Neural progenitor cell (in vitro differentiated cells): Measurements from ENCODE around the gene NBEAL1.
"Not testable (repeated sequence)": the region's sequence is repeated elsewhere in the genome, so short reads cannot be mapped to it uniquely, and the experiment has no call there.

Experiments used
- CTCF ChIP-seq: fragments of 200-600 bp; sonication (generic); IDR thresholded peaks from 2 replicates; pipeline ENCODE4 v1.5.1; 2017; ENCODE audit warnings: antibody characterized with exemption, mild to moderate bottlenecking
- EZH2 ChIP-seq: fragments of 200-600 bp; sonication (generic); IDR thresholded peaks from 2 replicates; pipeline ENCODE4 v1.6.1; 2017; ENCODE audit warnings: antibody characterized with exemption, mild to moderate bottlenecking, moderate library complexity

DNA sequence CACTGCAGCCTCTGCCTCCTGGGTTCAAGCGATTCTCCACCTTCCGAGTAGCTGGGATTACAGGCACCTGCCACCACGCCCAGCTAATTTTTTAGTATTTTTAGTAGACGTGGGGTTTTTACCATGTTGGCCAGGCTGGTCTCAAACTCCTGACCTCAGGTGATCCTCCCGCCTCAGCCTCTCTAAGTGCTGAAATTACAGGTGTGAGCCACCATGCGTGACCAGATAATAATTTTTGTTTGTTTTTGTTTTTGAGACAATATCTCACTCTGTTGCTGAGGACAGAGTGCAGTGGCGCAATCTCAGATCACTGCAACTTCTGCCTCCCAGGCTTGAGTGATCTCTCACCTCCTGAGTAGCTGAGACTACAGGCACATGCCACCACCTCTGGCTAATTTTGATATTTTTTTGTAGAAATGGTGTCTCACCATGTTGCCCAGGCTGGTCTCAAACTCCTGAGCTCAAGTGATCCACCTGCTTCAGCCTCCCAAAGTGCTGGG lies 100.6 kb downstream of the NBEAL1 start:
- not testable (repeated sequence) for TF ChIP-seq CTCF, EZH2
